DND-41 (cell line): ENCODE results near the gene BRINP3.

Source experiments
- ATAC-seq: fragments of 200-7000 bp; cut with Tn5 transposase; 3 replicates; pipeline ENCODE4 v1.9.1; 2021; ENCODE audit warnings: low read depth; ENCODE audit not compliant: insufficient read depth
- DNase-seq: peaks from one replicate; pipeline ENCODE4 v3.0.0-alpha.2; 2020
- H2AFZ ChIP-seq: 2 replicates; pipeline ENCODE4 v1.6.0; 2012; ENCODE audit warnings: low read depth, low read length
- H3K27ac ChIP-seq: 2 replicates; pipeline ENCODE4 v1.5.1; 2012; ENCODE audit warnings: low read length, inconsistent platforms
- H3K27me3 ChIP-seq: fragments of 200-600 bp; sonication (generic); 2 replicates; pipeline ENCODE4 v1.6.0; 2012; ENCODE audit warnings: low read length, mild to moderate bottlenecking, inconsistent platforms; ENCODE audit not compliant: insufficient read depth, poor library complexity
- H3K36me3 ChIP-seq: 2 replicates; pipeline ENCODE4 v1.5.1; 2012; ENCODE audit warnings: low read length, inconsistent platforms; ENCODE audit not compliant: insufficient read depth
- H3K4me1 ChIP-seq: 2 replicates; pipeline ENCODE4 v1.5.1; 2012; ENCODE audit warnings: mild to moderate bottlenecking, low read length; ENCODE audit not compliant: insufficient read depth
- H3K4me2 ChIP-seq: 2 replicates; pipeline ENCODE4 v1.6.0; 2012; ENCODE audit warnings: mild to moderate bottlenecking, moderate library complexity, low read length, inconsistent platforms; ENCODE audit not compliant: insufficient read depth
- H3K4me3 ChIP-seq, 2 experiments: fragments of 200-600 bp in 1 of 2; shearing (Covaris generic) in 1 of 2; 2 replicates each; pipeline ENCODE4 v1.5.1; 2012 to 2016; ENCODE audit warnings: inconsistent platforms in 2 of 2, low read length in 2 of 2, mild to moderate bottlenecking in 2 of 2, low read depth in 1 of 2, moderate library complexity in 1 of 2
- H3K79me2 ChIP-seq: 2 replicates; pipeline ENCODE4 v1.6.0; 2012; ENCODE audit warnings: low read length, inconsistent platforms; ENCODE audit not compliant: insufficient read depth
- H3K9ac ChIP-seq: 2 replicates; pipeline ENCODE4 v1.6.0; 2012; ENCODE audit warnings: low read depth, mild to moderate bottlenecking, inconsistent platforms, low read length, moderate library complexity
- H3K9me3 ChIP-seq: 2 replicates; pipeline ENCODE4 v1.5.1; 2012; ENCODE audit warnings: low read length, moderate library complexity, mild to moderate bottlenecking, inconsistent platforms; ENCODE audit not compliant: insufficient read depth, severe bottlenecking
- H4K20me1 ChIP-seq: 2 replicates; pipeline ENCODE4 v1.6.0; 2012; ENCODE audit warnings: low read length; ENCODE audit not compliant: insufficient read depth
- EZH2 ChIP-seq: IDR thresholded peaks from 3 replicates; pipeline ENCODE4 v1.6.1; 2012; ENCODE audit warnings: borderline replicate concordance, low read depth, mild to moderate bottlenecking, moderate library complexity, low read length, inconsistent platforms; ENCODE audit not compliant: severe bottlenecking
- TF ChIP-seq, protein P1 (sequence below): IDR thresholded peaks from 2 replicates; pipeline ENCODE4 v1.5.1; 2012; ENCODE audit warnings: borderline replicate concordance, low read length, moderate library complexity, mild to moderate bottlenecking; ENCODE audit not compliant: poor library complexity, severe bottlenecking; ENCODE audit errors: extremely low read depth

The BRINP3 gene

DNA sequence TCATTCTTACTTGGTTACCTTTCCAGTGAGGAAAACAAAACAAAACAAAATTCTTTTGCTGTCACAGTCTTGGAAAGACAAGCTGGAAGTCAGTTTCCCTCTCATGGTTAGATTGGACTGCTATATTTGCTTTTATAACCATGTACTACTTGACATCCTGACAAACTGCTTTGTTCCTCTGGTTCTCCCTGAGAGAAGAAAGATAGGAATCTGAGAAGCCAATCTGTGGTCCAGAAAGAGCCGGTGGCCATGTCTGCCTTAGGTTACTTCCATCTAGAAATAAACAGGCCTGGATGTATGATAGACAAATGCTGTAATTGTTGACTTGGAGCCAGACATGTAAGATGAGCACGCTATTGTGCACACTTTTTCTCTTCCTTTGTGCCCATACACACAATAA is 330.0 kb downstream of the BRINP3 start:
- Histone ChIP-seq H3K9ac (no peak overlapping the region), H3K79me2 (no peaks in the 10 kb centered on the region), H3K4me2 (no peak overlapping the region), H3K27me3 (no peaks in the 10 kb centered on the region), H3K4me1 (no peaks in the 10 kb centered on the region), H4K20me1 (no peaks in the 10 kb centered on the region), H3K4me3 (no peak overlapping the region), H2AFZ (no peak overlapping the region), H3K9me3 (no peaks in the 10 kb centered on the region), H3K27ac (no peak overlapping the region), H3K36me3 (no peaks in the 10 kb centered on the region)
- DNase-seq (no peak), ATAC-seq (no peak)
- TF ChIP-seq EZH2 = no peak
- TF ChIP-seq, protein P1, sequence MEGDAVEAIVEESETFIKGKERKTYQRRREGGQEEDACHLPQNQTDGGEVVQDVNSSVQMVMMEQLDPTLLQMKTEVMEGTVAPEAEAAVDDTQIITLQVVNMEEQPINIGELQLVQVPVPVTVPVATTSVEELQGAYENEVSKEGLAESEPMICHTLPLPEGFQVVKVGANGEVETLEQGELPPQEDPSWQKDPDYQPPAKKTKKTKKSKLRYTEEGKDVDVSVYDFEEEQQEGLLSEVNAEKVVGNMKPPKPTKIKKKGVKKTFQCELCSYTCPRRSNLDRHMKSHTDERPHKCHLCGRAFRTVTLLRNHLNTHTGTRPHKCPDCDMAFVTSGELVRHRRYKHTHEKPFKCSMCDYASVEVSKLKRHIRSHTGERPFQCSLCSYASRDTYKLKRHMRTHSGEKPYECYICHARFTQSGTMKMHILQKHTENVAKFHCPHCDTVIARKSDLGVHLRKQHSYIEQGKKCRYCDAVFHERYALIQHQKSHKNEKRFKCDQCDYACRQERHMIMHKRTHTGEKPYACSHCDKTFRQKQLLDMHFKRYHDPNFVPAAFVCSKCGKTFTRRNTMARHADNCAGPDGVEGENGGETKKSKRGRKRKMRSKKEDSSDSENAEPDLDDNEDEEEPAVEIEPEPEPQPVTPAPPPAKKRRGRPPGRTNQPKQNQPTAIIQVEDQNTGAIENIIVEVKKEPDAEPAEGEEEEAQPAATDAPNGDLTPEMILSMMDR = no peak

DNA sequence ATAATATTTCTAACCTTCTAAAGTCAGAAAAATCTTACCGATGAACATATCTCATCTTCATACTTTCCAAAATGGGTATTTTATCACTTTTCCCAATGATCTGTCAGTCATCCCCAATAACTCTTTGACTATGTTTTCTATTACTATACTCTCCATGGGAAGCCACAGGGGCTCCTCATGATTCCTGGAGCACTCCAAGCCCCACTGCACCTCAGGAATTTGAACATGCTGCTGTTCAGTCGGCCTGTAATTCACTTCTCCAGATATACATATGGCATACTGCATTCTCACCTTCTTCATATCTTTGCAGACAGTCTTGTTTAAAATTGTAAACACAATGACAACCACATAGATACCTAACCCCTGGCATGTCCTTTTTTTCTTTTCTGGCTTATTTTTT is 333.0 kb downstream of the BRINP3 start:
- Histone ChIP-seq H4K20me1 (no peaks in the 10 kb centered on the region), H3K4me1 (no peaks in the 10 kb centered on the region)

DNA sequence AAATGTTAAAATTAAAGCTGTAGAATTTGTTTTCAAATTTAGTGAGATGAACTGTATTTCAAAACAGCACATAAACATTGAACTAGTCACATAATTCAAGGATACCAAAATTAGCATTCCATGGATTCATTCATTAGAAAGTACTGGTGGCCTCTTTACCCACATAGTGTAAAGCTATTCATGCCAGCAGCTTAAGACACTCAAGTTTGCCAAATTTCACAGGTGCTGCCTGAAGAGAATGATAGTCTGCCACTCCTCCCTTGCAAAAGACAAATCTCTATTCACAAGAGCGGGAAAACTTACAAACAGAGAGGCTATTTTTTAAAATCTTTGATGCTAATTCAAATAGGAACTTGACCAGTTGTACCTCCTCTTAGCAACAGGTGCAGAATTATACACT is 337.0 kb downstream of the BRINP3 start:
- TF ChIP-seq, protein P1 = no peak

More for the DNA sequence above, 333.0 kb downstream of the BRINP3 start:
- Histone ChIP-seq H3K9me3 (no peaks in the 10 kb centered on the region), H3K27ac (no peak overlapping the region), H3K9ac (no peak overlapping the region), H3K4me3 (no peak overlapping the region), H3K4me2 (no peak overlapping the region), H2AFZ (no peak overlapping the region), H3K27me3 (no peaks in the 10 kb centered on the region), H3K36me3 (no peaks in the 10 kb centered on the region), H3K79me2 (no peaks in the 10 kb centered on the region)
- TF ChIP-seq, protein P1 = no peak
- no peak for TF ChIP-seq EZH2
- ATAC-seq (no peak), DNase-seq (no peak)

DNA sequence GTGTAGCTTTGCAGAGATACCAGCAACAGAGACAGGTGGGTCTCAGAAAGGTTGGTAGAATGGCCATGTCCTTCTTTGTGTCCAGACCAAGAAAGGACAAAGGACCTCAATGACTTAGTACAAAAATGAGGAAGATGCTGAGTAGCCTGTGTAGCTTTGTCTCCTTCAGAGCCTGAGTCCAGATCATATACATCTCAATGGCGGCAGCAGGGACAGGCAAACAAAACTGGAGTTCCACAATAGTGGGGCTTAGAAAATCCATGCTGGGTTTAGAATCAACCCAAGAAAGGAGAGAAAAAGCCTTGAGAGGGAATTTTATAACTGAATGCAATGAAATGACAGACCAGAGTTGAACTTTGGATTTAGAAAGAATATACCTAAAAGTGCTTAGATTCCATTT is 339.0 kb downstream of the BRINP3 start:
- H3K4me2 ChIP-seq = no peak overlapping the region
- no peak overlapping the region for H3K9ac ChIP-seq
- H3K79me2 ChIP-seq = no peaks in the 10 kb centered on the region
- H3K27ac ChIP-seq = no peak overlapping the region
- no peak for ATAC-seq
- TF ChIP-seq, protein P1 = no peak
- TF ChIP-seq EZH2 = no peak
- H4K20me1 ChIP-seq = no peaks in the 10 kb centered on the region
- no peaks in the 10 kb centered on the region for H3K4me1 ChIP-seq
- DNase-seq = no peak
- H2AFZ ChIP-seq = no peak overlapping the region
- no peak overlapping the region for H3K4me3 ChIP-seq
- no peaks in the 10 kb centered on the region for H3K9me3 ChIP-seq
- no peaks in the 10 kb centered on the region for H3K27me3 ChIP-seq
- H3K36me3 ChIP-seq = no peaks in the 10 kb centered on the region

More for the DNA sequence above, 337.0 kb downstream of the BRINP3 start:
- Histone ChIP-seq H3K9me3 (no peaks in the 10 kb centered on the region), H3K4me2 (no peak overlapping the region), H3K4me3 (no peak overlapping the region), H3K36me3 (no peaks in the 10 kb centered on the region), H3K79me2 (no peaks in the 10 kb centered on the region), H3K4me1 (no peaks in the 10 kb centered on the region), H2AFZ (no peak overlapping the region), H4K20me1 (no peaks in the 10 kb centered on the region), H3K27ac (no peak overlapping the region), H3K9ac (no peak overlapping the region), H3K27me3 (no peaks in the 10 kb centered on the region)
- DNase-seq = no peak
- ATAC-seq = no peak
